Measurements from ENCODE around the gene AQP12B. TPM values are rescaled to one million over a fixed set of nuclear protein-coding genes. Genes with fewer than 3 reads are reported as not detected.

AQP12B gene
- polyA plus RNA-seq, 1 of the 3 experiments (the other 2 are of a cell fraction): not detected

- Histone ChIP-seq H3K79me2 (ENCODE audit: insufficient read depth) (no peaks in the 10 kb centered on the region), H3K27me3 (ENCODE audit: insufficient read depth) (peaks cover 4% of the 10 kb centered on the region; the same call in 1 of the 2 replicates), H3F3A (replicated peaks; ENCODE audit: insufficient read depth) (no peaks in the 10 kb centered on the region), H3K9ac (no peak overlapping the region), H4K20me1 (ENCODE audit: insufficient read depth) (no peaks in the 10 kb centered on the region), H3K4me3 (ENCODE audit: low read depth in 2 of 2, low read length in 1 of 2) (no peak overlapping the region), H3K9me3 (no peaks in the 10 kb centered on the region), H3K27ac (ENCODE audit: low read depth in 2 of 2, low read length in 1 of 2) (no peak overlapping the region), H3K4me2 (no peak overlapping the region), H3K4me1 (ENCODE audit: control insufficient read depth in 1 of 2, insufficient read depth in 2 of 2, low read depth in 1 of 2, low read length in 1 of 2) (peaks cover 0 to 19% of the 10 kb centered on the region in 2 experiments; a peak in 1 of 4 replicates), H3K9me2 (no peaks in the 10 kb centered on the region), H2AFZ (ENCODE audit: low read depth) (no peak overlapping the region), H3K36me3 (replicated peaks in 1 of 2; ENCODE audit: control insufficient read depth in 1 of 2, insufficient read depth in 2 of 2, low read length in 1 of 2) (no peaks in the 10 kb centered on the region)
- POLR2A ChIA-PET: no interaction called here
- 68% methylated on average over 3 of the region's 5 CpGs for WGBS (ENCODE audit: low lambda C conversion rate)
- CTCF ChIA-PET: interaction anchor here (1.6 kb wide), 1 partner anchor 108 kb away, joined by 5 read pairs; no protein-coding TSS in a partner anchor
- DNase-seq: no peak
- TF ChIP-seq TEAD4 (IDR thresholded peaks at IDR 0.05; ENCODE audit: borderline replicate concordance, insufficient read depth) (no peak), TCF12 (IDR thresholded peaks at IDR 0.05) (no peak)
Observed at GRCh38 chr2:240711701-240712100, 29.0 kb upstream of the AQP12B start.

- no peaks in the 10 kb centered on the region for H3K36me3 ChIP-seq (replicated peaks in 1 of 2; ENCODE audit: control insufficient read depth in 1 of 2, insufficient read depth in 2 of 2, low read length in 1 of 2)
- no peak for DNase-seq
- no peaks in the 10 kb centered on the region for H3F3A ChIP-seq (replicated peaks; ENCODE audit: insufficient read depth)
- WGBS (ENCODE audit: low lambda C conversion rate): 71% methylated on average over 6 of the region's 9 CpGs
- ChIA-PET CTCF (interaction anchor here (1.6 kb wide), 1 partner anchor 107 kb away, joined by 5 read pairs; no protein-coding TSS in a partner anchor), POLR2A (no interaction called here)
- no peak overlapping the region for H3K4me3 ChIP-seq (ENCODE audit: low read depth in 2 of 2, low read length in 1 of 2)
- H2AFZ ChIP-seq (ENCODE audit: low read depth): no peak overlapping the region
- H3K27me3 ChIP-seq (ENCODE audit: insufficient read depth): peaks cover 4% of the 10 kb centered on the region; the same call in 1 of the 2 replicates
- no peak overlapping the region for H3K27ac ChIP-seq (ENCODE audit: low read depth in 2 of 2, low read length in 1 of 2)
- peaks cover 0 to 19% of the 10 kb centered on the region in 2 experiments; a peak in 1 of 4 replicates for H3K4me1 ChIP-seq (ENCODE audit: control insufficient read depth in 1 of 2, insufficient read depth in 2 of 2, low read depth in 1 of 2, low read length in 1 of 2)
- H4K20me1 ChIP-seq (ENCODE audit: insufficient read depth): no peaks in the 10 kb centered on the region
- no peaks in the 10 kb centered on the region for H3K79me2 ChIP-seq (ENCODE audit: insufficient read depth)
- no peaks in the 10 kb centered on the region for H3K9me3 ChIP-seq
- no peak for TF ChIP-seq RAD21 (IDR thresholded peaks at IDR 0.05; ENCODE audit: low read length)
- no peak for TF ChIP-seq MEF2A (IDR thresholded peaks at IDR 0.05; ENCODE audit: borderline replicate concordance, low read depth)
- TF ChIP-seq USF2 (IDR thresholded peaks at IDR 0.05; ENCODE audit: borderline replicate concordance, low read depth, low read length): no peak
- TF ChIP-seq YY1 (IDR thresholded peaks at IDR 0.05; ENCODE audit: low read depth): no peak
- no peak for TF ChIP-seq GATA2 (CRISPR knock-in tag; IDR thresholded peaks at IDR 0.05)
- TF ChIP-seq EZH2phosphoT487 (IDR thresholded peaks at IDR 0.05; ENCODE audit: borderline replicate concordance, low read depth): no peak
- no peaks in the 10 kb centered on the region for H3K9me2 ChIP-seq
- no peak overlapping the region for H3K9ac ChIP-seq
- no peak overlapping the region for H3K4me2 ChIP-seq
Observed at GRCh38 chr2:240711296-240711695, 28.6 kb upstream of the AQP12B start.

- H2AFZ ChIP-seq (ENCODE audit: low read depth): no peak overlapping the region
- no peak overlapping the region for H3K9ac ChIP-seq
- H3F3A ChIP-seq (replicated peaks; ENCODE audit: insufficient read depth): no peaks in the 10 kb centered on the region
- no peaks in the 10 kb centered on the region for H3K36me3 ChIP-seq (replicated peaks in 1 of 2; ENCODE audit: control insufficient read depth in 1 of 2, insufficient read depth in 2 of 2, low read length in 1 of 2)
- no peaks in the 10 kb centered on the region for H3K79me2 ChIP-seq (ENCODE audit: insufficient read depth)
- peaks cover 9% of the 10 kb centered on the region; the same call in 1 of the 2 replicates for H3K27me3 ChIP-seq (ENCODE audit: insufficient read depth)
- ChIA-PET CTCF (interaction anchor here (0.9 to 2.0 kb wide), 4 partner anchors 8 to 195 kb away, joined by 3 to 10 read pairs (median 4); no protein-coding TSS in a partner anchor), POLR2A (no interaction called here)
- no peaks in the 10 kb centered on the region; a peak in 1 of 4 replicates for H3K4me1 ChIP-seq (ENCODE audit: control insufficient read depth in 1 of 2, insufficient read depth in 2 of 2, low read depth in 1 of 2, low read length in 1 of 2)
- no peaks in the 10 kb centered on the region for H3K9me2 ChIP-seq
- H3K4me3 ChIP-seq (ENCODE audit: low read depth in 2 of 2, low read length in 1 of 2): no peak overlapping the region
- no peak for DNase-seq
- H4K20me1 ChIP-seq (ENCODE audit: insufficient read depth): no peaks in the 10 kb centered on the region
- H3K4me2 ChIP-seq: no peak overlapping the region
- no peak overlapping the region for H3K27ac ChIP-seq (ENCODE audit: low read depth in 2 of 2, low read length in 1 of 2)
- 46% methylated on average over 7 of the region's 7 CpGs for WGBS (ENCODE audit: low lambda C conversion rate)
- H3K9me3 ChIP-seq: no peaks in the 10 kb centered on the region
- no peak for TF ChIP-seq MAX (IDR thresholded peaks at IDR 0.05; ENCODE audit: low read depth)
- TF ChIP-seq USF1 (IDR thresholded peaks at IDR 0.05; ENCODE audit: borderline replicate concordance, low read depth): no peak
- TF ChIP-seq REST (IDR thresholded peaks at IDR 0.05; ENCODE audit: low read depth, low read length): no peak
- TF ChIP-seq IRF3 (IDR thresholded peaks at IDR 0.05; ENCODE audit: low read depth, low read length): no peak
- TF ChIP-seq PBX3 (IDR thresholded peaks at IDR 0.05): no peak
- TF ChIP-seq FOSL2 (IDR thresholded peaks at IDR 0.05; ENCODE audit: borderline replicate concordance, low read depth): no peak
Observed at GRCh38 chr2:240708457-240708856, 25.8 kb upstream of the AQP12B start.

Data from SK-N-SH (cell line).